SIG-M5 treated with dmso at 0.1 percent for 504 hours (cell line): Measurements from ENCODE around the gene PPEF1.
"Not testable (repeated sequence)": the region's sequence is repeated elsewhere in the genome, so short reads cannot be mapped to it uniquely, and the experiment has no call there.

Experiments used
- DNase-seq: peaks from one replicate; lab custom pipeline; 2025; ENCODE audit not compliant: unreplicated experiment; lab: John Stamatoyannopoulos, UW

PPEF1 gene

DNA sequence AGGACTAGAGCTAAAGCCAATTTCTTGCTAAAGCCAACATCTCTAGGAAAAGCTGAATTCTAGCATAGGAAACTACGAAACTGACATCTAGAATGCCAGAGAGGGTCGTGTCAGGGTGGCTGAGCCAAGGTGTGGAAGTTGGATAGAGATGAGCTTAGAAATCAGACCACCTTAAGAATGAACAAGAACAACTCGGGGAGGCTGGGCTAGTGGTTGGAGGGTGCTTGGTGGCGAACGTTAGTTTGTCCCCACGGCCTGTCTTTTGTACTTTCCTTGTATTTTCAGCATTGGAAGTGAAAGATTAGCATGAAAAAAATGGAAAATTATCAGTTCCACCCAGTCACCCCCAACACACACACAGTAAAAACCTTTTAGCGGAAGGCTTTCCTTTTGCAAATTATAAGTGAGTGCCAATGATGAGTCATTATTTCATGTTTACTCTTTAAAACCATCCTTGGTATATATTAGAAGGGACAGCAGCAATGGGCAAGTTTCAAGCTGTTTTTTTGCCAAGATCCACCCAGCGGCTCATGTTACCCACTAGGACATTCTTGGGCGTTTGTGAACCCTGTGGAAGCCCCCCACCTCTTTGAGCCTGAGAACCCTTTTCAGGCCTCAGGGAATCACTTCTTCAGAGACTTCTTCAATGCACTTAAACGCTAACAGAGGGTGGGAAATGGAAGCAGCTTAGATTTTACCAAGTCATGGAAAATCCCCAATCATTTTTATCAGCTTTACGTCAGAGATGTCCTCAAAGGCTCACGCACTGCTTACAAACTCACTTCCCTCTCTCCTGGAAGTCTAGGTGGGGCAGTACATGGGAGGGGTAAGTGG, 4.9 kb upstream of the PPEF1 start:
- DNase-seq: peak; percentile 18

DNA sequence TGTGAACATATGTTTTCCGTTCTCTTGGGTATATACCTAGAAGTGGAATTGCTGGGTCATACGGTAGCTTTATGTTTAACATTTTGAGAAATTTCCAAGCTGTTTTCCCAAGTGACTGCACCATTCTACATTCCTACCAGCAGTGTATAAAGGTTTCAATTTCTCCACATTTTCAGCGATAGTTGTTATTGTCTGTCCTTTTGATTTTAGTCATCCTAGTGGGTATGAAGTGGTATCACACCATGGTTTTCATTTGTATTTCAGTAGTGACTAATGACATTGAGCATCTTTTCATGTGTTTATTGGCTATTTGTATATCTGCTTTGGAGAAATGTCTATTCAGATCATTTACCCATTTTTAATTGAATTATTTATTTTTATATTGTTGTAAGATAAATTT, 2.4 kb downstream of the PPEF1 start:
- no peak for DNase-seq

DNA sequence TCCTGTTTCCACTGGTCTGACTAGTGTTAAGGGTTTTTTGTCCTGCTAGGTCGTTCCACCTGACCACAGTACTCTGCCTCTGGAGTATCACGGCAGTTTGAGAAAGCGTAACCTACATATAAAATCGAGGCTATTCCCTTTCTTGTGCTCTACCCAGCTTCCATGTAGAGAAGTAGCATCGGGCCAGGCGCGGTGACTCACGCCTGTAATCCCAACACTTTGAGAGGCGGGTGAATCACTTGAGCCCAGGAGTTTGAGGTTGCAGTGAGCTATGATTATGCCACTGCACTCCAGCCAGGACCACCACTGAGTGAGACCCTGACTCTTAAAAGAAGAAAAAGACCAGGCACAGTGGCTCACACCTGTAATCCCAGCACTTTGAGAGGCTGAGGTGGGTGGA, 7.5 kb downstream of the PPEF1 start:
- DNase-seq: no peak

DNA sequence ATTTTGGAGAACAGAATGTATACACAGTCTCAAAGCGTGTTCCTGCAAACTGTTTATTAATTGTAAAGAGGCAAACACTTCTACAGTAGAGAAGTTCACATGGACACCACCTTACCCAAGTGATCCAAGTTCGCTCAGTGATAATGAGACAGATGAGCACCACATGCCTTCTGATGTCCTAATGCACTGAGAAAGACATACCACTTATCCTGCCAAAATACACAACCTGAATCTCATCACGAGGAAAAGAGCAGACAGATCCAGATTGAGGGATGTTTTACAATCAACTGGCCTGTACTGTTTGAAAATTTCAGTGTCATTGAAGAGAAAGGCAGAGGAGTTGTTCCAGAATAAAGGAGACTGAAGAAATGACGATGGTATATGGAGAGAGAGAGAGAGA, 12.4 kb downstream of the PPEF1 start:
- DNase-seq: no peak

DNA sequence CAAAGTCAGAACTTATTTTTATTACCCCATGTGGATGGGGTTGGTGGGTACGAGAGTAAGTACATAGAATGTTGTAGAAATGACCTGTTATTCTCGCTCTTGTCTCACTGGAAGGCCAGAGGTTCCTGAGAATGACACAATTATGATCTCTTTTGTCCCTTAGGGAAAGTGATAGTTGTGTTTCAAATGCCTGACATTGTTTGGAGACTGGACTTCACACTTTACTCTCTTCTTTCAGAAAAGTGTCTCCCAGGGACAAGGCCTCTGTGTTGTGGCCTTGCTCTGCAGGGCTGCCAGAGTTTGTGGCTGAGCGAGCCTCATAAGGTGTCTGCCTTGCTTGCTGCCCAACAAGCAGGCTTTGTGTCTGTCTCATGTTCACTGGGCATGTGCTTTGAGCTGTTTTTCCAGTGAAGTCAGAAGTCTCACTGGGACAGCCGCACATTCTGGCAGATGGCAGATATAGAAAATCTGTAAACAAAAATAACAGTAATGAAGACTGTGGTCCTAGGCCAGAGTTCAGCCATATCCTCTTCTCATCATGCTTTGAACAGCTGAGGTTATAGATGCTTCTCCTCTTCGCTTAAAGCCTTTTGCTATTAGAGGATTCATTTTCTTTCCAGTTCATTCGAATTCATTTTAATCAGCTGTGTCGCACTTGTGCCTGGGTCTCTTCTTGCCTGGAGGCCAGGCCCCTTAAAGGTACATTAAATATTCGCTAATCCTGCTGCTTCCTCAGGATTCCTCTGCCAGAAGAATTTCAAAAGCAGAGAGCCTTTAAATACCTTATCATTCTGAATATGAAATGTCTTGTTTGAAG, 14.4 kb downstream of the PPEF1 start:
- DNase-seq: no peak

DNA sequence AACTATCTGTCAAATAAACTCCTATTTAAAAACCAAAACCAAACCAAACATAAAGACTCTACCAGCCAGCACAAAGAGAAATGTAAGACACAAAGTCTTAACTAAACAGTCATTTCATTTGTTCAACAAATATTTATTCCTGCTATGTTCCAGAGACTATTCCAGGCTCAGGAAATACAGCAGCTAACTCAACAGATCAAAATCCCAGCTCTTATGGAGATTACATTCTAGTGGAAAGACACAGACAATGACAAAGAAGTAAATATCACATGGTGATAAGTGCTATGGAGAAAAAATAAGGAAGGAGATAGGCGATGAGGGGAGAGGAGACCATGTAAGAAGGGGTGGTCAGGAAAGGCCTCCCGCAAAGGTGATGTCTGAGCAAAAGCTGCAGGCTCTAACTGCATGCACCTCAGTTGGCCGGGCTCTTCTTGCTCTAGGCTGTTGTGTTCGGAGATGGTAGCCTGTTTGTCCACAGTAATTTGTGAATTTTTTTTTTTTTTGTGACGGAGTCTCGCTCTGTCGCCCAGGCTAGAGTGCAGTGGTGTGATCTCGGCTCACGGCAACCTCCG, 15.1 kb downstream of the PPEF1 start:
- no peak for DNase-seq

DNA sequence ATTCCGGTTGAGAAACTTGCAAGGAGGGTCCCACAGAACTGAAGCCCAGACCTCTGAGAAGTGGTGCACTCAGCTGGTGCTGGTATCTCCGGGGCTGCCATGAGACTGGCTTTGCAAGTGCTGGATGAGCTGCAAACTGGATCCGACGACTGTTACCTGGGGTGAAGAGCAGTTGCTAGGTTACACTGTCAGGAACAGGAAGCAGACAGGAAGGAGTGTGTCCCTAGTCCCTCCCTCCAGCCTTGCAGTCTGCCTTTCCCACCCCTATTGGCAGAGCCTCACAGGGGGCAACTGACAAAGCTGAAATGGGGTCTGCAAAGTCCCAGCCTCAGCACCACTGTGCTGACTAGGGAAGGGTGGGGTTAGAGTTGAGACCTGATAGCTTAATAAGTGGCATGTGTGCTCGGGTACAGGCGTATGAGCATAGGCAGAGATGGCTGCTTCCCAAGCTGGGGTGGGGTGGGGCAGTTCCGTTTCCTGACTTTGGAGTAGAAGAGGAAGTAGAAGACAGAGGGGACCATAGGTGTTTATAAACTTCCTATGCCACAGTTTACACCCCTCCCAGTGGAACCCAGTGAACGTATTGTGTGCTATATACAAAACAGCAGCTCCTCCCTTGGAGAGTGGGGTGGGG, 18.0 kb downstream of the PPEF1 start:
- no peak for DNase-seq

DNA sequence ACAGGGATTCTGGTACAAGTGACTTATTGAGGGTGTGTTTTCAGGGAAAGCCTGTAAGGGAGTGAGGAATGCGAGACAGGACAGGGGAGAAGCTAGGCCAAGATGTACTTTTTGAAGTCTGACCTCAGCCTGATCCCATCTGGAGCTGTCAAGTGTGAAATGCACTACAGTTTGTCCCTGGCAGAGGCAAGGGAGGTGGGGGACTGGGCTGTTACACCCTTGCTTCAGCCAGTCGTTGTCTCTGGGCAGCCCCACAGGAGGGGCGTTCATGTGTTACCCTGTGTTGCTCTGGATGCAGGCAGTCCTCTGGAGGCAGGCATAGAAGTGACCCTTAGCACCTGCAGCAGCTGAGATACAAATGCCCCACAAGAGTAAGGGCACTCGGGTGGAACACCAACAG, 25.8 kb downstream of the PPEF1 start:
- DNase-seq: no peak

DNA sequence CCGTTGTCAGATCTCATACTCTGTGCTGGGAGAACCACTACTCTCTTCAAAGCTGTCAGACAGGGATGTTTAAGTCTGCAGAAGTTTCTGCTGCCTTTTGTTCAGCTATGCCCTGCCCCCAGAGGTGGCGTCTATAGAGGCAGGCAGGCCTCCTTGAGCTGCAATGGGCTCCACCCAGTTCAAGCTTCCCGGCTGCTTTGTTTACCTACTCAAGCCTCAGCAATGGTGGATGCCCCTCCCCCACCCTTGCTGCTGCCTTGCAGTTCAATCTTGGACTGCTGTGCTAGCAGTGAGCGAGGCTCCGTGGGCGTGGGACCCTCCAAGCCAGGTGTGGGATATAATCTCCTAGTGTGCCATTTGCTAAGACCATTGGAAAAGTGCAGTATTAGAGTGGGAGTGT, 32.2 kb downstream of the PPEF1 start:
- DNase-seq: not testable (repeated sequence)

DNA sequence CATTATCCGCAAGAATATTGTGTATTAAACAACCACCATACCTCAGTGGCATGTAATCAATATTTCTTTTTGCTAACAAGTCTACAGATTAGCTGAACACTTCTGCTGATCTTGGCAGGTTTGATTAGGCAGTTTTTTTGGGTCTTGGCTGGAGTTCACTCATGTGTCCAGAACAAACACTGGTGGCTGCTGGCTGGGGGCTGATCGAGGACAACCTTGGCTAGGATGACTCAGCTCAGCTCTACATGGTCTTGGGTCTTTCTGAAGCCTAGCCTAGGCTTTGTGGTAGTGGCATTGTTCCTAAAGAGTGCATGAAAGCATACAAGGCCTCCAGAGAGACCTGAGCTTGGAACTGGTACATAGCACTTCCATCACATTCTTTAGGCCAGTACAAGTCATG, 41.1 kb downstream of the PPEF1 start:
- no peak for DNase-seq

DNA sequence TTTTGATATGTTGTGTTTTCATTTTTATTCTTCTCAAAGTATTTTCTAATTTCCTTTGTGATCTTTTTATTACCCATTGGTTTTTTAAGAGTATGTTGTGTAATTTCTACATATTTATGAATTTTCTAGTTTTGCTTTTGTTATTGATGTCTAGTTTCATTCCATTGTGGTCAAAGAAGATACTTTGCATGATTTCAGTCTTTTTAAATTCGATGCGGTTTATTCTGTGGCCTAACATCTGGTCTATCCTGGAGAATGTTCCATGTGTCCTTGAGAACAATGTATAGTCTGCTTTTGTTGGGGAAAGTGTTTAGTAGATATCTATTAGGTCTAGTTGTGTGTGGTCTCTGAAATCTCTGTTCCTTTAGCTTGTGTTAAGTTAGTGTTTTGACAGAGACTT, 46.2 kb downstream of the PPEF1 start:
- no peak for DNase-seq

DNA sequence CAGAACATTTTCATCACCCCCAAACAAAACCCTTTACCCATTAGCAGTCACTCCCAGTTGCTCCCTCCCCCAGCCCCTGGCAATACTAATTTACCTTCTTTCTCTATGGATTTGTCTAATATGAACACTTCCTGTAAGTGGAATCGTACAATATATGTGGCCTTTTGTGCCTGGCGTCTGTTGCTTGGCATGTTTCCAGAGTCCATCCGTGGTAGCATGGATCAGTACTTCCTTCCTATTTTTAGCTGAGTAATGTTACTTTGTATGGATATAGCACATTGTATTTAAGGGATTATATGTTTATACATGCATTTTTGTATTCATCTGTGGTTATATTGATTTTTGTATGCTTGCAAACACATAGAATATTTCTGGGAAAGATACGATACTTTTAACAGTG, 48.2 kb downstream of the PPEF1 start:
- no peak for DNase-seq

DNA sequence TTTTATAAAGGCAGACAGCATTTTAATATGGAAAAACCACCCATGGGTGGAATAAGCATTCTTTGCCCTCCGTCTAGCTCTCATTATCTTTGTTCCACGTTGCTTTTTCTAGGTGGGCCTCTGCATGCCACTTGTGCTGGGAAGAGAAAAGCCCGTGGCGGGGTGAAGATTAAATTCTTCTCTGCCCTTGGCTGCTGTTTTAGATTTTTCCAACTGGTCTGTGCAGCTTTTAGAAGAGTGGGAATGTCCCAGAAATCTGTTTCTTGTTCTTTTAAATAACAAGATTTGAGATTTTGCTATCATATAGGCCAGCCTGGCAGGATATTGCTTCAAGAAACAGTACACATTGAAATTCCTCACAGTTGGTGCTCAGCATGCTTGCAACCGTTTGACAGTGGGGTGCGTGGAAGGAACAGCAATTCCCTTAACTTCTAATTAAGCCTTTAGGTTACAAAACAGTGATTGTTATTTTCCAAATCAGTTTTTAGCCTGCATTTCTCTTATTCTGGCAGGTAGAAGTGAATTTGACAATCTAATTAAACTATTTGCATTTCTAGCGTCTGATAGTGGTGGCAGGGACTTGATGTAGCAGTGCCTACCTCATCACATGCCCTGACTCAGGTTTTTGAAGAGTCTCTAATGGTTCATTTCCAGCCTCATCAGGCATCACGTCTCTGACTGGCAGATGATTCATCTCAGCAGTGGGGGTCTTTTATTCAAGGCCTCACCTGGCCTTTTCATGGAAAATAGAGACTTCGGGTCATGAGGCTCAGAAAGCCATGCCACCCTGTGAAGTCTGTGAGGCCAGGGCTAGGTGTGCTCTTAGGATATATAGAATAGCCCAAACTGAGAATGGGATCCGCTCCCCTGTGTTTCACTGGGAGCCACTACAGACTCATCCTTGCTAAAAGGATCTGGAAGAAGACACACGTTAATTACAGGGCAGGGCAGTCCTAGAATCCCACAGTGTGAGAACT, 50.8 kb downstream of the PPEF1 start:
- DNase-seq: no peak

DNA sequence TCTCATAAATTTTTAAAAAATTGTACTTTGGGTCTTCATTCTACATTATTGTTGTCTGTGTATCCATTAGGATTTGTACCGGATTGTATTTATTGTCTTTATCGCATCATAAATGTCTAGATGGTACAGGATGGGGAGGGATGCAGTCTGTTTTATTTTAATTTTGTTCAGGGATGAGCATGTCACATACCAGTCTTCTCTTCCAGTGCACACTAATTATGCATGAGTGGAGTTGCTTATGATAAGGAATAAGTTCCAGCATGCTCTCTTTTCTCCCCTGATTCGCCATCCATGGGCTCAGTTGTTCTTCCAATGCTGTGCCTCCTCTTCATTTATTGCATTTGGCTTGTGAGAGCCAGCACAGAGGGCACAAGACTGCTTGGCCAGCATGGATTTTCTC, 54.3 kb downstream of the PPEF1 start:
- DNase-seq: no peak

DNA sequence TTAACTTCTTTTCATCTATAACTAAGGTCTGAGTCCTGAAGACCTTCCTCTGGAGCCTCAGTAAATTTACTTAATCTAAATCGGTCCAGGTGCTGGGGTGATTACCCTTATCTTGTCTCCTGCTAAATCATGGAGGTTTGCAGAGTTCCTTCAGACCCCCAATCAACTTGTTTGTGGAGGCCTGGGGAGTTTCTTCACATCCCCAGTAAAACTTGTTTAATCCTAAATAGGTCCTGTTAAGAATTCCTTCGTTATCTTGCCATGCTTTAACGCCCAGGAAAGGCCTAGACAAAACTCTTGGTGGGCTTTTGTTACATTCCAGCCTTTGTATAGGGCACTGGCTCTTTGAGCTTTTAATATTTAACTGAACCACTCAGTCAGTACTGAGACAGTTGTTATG, 55.7 kb downstream of the PPEF1 start:
- not testable (repeated sequence) for DNase-seq

DNA sequence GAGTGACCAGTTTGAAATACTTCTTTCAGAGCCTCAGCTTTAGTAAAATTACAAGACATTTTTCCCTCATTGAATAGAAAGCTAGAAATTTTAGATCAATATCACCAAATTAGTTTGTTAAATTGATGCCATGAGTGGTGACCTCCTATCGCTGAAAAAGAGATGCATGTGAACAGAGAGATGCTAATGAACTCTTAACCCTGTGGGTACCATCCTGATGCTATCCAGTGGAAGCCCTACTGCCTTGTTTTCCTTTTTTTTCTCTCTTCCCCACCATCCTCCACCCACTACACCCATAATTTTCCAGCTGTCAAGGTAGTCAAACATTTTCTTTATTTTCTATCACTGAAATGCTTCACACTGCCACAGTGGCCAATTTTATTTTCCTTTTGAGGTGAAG, 61.9 kb downstream of the PPEF1 start:
- DNase-seq: no peak

DNA sequence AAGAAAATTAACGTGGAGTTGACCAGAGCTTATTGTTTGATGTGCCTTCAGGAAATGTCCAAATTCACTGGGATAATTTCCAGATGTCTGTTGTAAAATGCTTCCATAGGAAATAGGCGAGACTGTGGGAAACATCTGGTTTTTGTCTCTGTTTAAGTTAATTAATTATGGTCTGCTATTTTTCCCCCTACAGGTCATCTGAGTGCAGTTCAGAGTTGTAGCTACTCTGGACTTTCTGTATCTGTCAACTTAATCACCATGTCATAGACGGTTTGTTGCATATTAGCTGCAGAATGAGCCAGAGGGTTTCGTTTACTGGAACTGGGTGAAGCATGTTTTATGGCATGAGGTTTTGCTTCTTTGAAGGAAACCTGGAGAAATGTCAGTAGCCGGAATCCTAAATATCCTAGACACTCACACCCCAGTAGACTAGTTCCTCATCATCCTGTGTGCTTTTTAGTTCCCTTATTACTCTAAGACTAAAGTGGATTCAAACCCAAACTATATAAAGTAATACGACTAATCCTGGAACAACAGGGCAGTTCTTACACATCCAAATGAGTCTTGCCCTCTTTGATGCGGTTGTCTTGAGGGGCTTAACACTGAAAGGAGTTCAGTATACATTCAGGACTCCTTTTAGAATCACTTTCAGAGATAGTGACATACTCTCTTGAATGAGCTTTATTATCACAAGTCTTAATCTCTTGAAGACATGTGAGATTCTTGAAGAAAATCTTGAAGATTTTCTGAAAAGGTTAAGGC, 62.5 kb downstream of the PPEF1 start:
- no peak for DNase-seq

DNA sequence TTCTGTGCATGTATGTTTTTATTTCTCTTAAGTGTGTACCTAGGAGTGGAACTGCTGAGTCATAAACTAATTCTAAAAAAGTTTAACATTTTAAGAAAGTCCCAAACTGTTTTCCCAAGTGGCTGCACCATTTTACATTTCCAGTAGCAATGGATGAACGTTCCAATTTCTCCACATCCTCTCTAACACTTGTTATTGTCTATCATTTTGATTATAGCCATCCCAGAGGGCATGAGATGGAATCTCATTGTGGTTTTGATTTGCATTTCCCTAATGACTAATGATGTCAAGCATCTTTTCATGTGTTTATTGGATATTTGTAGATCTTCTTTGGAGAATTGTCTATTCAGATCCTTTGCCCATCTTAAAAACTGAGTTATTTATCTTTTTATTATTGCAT, 82.5 kb downstream of the PPEF1 start:
- DNase-seq: no peak

DNA sequence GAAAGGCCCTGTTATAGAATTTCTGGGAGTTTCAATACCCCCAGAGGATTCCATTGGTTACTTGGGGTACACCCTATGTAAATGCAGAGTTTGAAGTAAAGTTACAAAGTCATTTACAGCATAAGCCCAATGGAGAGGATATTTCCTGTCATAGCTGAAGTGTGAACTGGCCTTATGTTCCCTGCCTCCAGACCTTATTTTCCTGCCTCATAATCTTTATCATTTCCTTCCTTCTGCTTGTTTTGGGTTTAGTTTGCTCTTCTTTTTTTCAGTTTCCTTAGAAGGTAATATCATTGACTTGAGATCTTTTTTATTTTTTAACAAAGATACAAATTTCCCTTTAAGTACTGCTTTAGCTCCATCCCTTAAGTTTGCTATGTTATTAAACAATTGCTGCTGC, 85.4 kb downstream of the PPEF1 start:
- no peak for DNase-seq

DNA sequence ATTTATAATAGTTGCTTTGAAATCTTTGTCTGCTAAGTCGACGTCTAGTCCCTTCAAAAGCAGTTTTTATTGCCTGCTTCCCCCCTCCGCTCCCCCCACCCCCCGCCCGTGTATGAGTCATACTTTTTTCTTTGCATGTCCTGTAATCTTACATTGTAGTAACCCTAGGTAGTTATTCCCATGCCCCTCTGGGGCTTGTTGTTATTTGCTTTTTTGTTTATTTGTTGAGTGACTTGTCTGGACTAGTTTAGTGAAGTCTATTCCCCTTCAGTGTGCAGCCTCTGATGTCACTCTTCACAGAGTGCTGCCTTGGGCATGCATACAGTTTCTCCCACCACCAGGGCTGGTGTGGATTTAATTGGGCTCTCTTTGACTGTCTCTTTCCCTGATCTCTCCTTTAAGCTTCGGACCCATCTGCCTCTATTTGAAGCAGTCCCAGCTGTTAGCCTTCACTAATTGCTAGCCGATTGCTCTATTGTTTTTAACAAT, 86.2 kb downstream of the PPEF1 start:
- DNase-seq: no peak
